HUES64 (cell line): ENCODE results near the gene ECM2.

ENCODE experiments used
- H3K27ac ChIP-seq: 2 replicates; pipeline ENCODE4 v1.7.0; 2013; ENCODE audit warnings: low read depth, low read length, inconsistent platforms
- H3K27me3 ChIP-seq: 2 replicates; pipeline ENCODE4 v1.6.1; 2013; ENCODE audit warnings: mild to moderate bottlenecking, low read length; ENCODE audit not compliant: insufficient read depth
- H3K36me3 ChIP-seq: 2 replicates; pipeline ENCODE4 v1.6.1; 2013; ENCODE audit warnings: mild to moderate bottlenecking, low read length; ENCODE audit not compliant: insufficient read depth
- H3K4me1 ChIP-seq: 2 replicates; pipeline ENCODE4 v1.6.1; 2013; ENCODE audit warnings: mild to moderate bottlenecking, low read length, moderate library complexity; ENCODE audit not compliant: insufficient read depth
- H3K4me3 ChIP-seq: 2 replicates; pipeline ENCODE4 v1.5.1; 2013; ENCODE audit warnings: mild to moderate bottlenecking, low read length, moderate library complexity
- H3K9ac ChIP-seq: 2 replicates; pipeline ENCODE4 v1.6.1; 2013; ENCODE audit warnings: mild to moderate bottlenecking, low read depth, low read length
- H3K9me3 ChIP-seq: 2 replicates; pipeline ENCODE4 v1.6.1; 2013; ENCODE audit warnings: low read depth, low read length; ENCODE audit not compliant: insufficient read depth
- WGBS: fragments of 150-250, 120-280 bp; methylation state at CpG from one replicate; pipeline ENCODE4 v1.1.7; 2013; ENCODE audit warnings: missing lambda C conversion rate; 5-methylcytosine and 5-hydroxymethylcytosine counted together

ECM2 gene

DNA sequence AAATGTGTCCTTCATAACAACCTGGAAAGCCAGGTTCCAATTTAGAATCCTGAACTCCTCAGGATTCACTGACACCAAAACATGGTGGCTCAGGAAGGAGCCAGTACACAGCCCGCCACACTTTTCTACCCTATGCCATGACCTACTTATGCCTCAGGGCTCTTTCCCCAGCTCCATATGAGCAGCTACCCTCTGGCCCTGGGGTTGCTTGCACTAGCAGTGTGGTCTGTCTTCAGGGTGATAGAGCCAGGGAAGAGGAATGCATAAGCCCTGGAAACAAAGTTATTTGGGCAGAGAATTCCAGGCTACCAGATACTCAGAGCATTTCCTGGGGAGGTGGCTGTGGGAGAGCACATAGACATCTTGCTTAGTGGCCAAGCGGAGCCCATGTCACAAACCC is 15.0 kb upstream of the ECM2 start:
- no peaks in the 10 kb centered on the region for H3K9me3 ChIP-seq
- H3K36me3 ChIP-seq, result no peaks in the 10 kb centered on the region
- WGBS, result 95% methylated on average over 2 of the region's 2 CpGs
- H3K9ac ChIP-seq, result no peak overlapping the region
- no peaks in the 10 kb centered on the region for H3K4me1 ChIP-seq
- no peaks in the 10 kb centered on the region for H3K27me3 ChIP-seq
- no peak overlapping the region for H3K27ac ChIP-seq
- no peak overlapping the region for H3K4me3 ChIP-seq

DNA sequence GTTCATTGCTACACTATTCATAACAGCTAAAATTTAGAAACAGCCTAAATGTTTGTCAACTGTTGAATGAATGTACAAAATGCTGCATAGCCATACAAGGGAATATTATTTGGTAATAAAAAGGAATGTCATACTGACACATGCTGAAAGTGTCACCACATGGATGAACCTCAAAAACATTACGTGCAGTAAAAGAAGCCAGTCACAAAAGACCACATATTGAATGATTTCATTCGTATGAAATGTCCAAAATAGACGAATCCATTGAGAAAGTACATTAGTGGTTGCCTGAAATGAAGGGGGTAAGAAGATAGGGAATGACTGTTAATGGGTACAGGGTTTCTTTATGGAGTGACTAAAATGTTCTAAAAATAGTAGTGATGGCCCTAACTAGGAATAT is 11.6 kb upstream of the ECM2 start:
- WGBS, result 92% methylated on average over 3 of the region's 3 CpGs

DNA sequence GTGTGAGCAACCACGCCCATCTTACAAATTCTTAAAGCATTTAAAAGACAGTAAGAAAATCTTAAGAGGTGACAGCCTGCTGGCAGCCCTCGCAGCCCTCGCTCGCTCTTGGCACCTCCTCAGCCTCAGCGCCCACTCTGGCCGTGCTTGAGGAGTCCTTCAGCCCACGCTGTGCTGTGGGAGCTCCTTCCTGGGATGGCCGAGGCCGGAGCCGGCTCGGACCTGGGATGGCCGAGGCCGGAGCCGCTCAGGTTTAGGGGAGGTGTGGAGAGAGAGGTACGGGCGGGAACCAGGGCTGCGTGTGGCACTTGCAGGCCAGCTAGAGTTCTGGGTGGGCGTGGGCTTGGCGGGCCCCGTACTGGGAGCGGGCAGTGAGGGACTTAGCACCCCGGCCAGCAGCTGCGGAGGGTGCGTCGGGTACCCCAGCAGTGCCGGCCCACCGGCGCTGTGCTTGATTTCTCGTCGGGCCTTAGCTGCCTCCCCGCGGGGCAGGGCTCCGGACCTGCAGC is 9.3 kb upstream of the ECM2 start:
- Histone ChIP-seq H3K36me3 (no peaks in the 10 kb centered on the region), H3K27me3 (no peaks in the 10 kb centered on the region), H3K9me3 (no peaks in the 10 kb centered on the region), H3K27ac (no peak overlapping the region), H3K4me3 (no peak overlapping the region), H3K4me1 (no peaks in the 10 kb centered on the region), H3K9ac (no peak overlapping the region)
- 96% methylated on average over 33 of the region's 33 CpGs for WGBS

More for the DNA sequence above, 11.6 kb upstream of the ECM2 start:
- no peak overlapping the region for H3K27ac ChIP-seq
- H3K4me3 ChIP-seq, result no peak overlapping the region
- no peaks in the 10 kb centered on the region for H3K36me3 ChIP-seq
- H3K9me3 ChIP-seq, result no peaks in the 10 kb centered on the region
- H3K27me3 ChIP-seq, result no peaks in the 10 kb centered on the region
- H3K9ac ChIP-seq, result no peak overlapping the region
- no peaks in the 10 kb centered on the region for H3K4me1 ChIP-seq

DNA sequence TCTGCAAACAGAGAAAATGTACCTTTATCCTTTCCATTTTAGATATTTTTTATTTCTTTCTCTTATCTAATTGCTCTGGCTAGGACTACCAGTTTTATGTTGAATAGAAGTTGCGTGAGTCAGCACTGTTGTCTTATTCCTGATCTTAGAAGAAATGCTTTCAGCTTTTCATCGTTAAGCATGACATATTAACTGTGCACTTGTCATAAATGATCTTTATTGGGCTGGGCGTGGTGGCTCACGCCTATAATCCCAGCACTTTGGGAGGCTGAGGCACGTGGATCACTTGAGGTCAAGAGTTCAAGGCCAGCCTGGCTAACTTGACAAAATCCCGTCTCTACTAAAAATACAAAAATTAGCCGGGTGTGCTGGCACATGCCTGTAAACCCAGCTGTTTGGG is 8.2 kb upstream of the ECM2 start:
- Histone ChIP-seq H3K36me3 (no peaks in the 10 kb centered on the region), H3K4me1 (no peaks in the 10 kb centered on the region), H3K4me3 (no peak overlapping the region), H3K27me3 (no peaks in the 10 kb centered on the region), H3K9ac (no peak overlapping the region), H3K9me3 (no peaks in the 10 kb centered on the region), H3K27ac (no peak overlapping the region)
- 95% methylated on average over 7 of the region's 7 CpGs for WGBS

DNA sequence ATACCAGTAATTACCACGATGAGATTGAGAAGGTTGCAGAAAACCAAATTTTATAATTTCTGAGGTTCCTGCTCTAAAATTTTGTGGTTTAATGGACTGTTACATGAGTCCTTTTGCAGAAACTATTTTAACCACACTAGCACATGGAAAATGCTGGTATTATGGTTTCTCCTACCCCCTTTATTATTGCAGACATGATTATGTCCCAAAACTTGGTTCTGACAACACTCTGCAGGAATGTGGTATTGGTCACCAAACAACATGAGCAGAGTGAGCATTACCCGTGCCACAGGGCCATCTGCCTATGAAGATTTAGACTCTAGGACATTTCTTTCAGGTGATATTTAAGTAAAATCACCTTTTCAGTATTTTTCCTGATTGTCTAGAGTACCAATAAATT is 2.8 kb upstream of the ECM2 start:
- no peaks in the 10 kb centered on the region for H3K27me3 ChIP-seq
- H3K9ac ChIP-seq, result no peak overlapping the region
- H3K4me3 ChIP-seq, result no peak overlapping the region
- H3K27ac ChIP-seq, result no peak overlapping the region
- no peaks in the 10 kb centered on the region for H3K36me3 ChIP-seq
- peaks cover 7% of the 10 kb centered on the region; the same call in 1 of the 2 replicates for H3K4me1 ChIP-seq
- H3K9me3 ChIP-seq, result no peaks in the 10 kb centered on the region
- 94% methylated on average over 2 of the region's 2 CpGs for WGBS

DNA sequence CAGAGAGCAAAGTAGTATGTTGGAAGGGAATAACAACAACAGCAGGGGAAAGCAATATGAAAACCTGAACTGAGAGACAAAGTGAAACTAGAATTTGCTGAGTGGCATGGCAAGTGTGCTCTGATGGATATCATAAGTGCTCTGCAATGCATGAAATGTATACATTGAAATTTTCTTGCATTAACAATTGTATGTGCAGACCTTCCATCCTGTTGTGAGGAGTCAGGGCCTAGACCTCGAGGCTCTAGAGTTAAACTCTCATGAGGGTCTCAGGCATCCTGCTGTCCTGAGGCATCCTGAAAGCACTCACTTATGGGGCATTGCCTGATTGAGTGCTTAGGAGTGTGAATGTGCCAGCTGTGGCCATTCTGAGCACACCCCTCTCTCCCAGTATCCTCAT is 1.1 kb downstream of the ECM2 start:
- no peaks in the 10 kb centered on the region for H3K9me3 ChIP-seq
- no peak overlapping the region for H3K27ac ChIP-seq
- H3K4me1 ChIP-seq, result peaks cover 7% of the 10 kb centered on the region; the same call in 1 of the 2 replicates
- no peaks in the 10 kb centered on the region for H3K27me3 ChIP-seq
- H3K9ac ChIP-seq, result no peak overlapping the region
- WGBS, result 59% methylated on average over 1 of the region's 1 CpG
- H3K36me3 ChIP-seq, result no peaks in the 10 kb centered on the region
- no peak overlapping the region for H3K4me3 ChIP-seq

DNA sequence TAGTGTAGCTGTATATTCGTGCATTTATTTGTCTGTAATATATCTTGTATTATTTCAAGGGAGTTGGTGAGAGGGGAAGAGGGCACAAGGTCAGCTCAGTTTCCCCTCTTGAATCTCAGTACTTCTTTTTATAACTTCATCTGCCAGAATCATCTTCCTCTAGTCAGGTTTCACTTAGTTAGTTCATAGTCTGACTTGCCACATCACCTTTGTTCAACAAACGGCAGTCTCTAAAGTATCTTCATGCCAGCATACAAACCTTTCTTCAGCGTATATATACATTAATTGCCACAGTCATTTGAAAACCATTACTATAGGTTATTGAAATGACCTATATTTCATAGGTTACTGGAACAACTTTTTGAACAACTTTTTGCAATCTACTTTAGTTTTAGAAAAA is 1.6 kb downstream of the ECM2 start:
- Histone ChIP-seq H3K4me1 (peaks cover 7% of the 10 kb centered on the region; the same call in 1 of the 2 replicates), H3K27me3 (no peaks in the 10 kb centered on the region), H3K9me3 (no peaks in the 10 kb centered on the region), H3K4me3 (no peak overlapping the region), H3K27ac (no peak overlapping the region), H3K36me3 (no peaks in the 10 kb centered on the region), H3K9ac (no peak overlapping the region)
- 91% methylated on average over 2 of the region's 3 CpGs for WGBS

DNA sequence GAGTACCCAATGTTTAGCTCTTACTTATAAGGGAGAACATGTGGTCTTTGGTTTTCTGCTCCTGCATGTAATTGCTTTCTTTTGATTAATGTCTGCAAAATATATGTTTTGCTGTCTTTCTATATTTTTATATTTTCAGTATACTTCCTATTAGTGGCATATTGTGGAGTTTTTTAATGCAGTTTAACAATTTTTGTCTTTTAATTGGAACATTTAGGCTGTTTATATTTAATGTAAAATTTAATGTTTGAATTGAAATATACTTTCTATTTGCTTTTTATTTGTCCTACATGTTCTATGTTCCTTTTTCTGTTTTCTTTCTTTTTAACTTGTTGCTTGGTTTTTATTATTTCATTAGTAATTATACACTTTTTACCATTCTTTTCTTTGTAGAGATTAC is 4.9 kb downstream of the ECM2 start:
- H3K27ac ChIP-seq, result no peak overlapping the region
- H3K9me3 ChIP-seq, result no peaks in the 10 kb centered on the region
- no peak overlapping the region for H3K4me3 ChIP-seq
- no peaks in the 10 kb centered on the region for H3K27me3 ChIP-seq
- H3K4me1 ChIP-seq, result peaks cover 3% of the 10 kb centered on the region; the same call in 1 of the 2 replicates
- H3K9ac ChIP-seq, result no peak overlapping the region
- no peaks in the 10 kb centered on the region for H3K36me3 ChIP-seq

DNA sequence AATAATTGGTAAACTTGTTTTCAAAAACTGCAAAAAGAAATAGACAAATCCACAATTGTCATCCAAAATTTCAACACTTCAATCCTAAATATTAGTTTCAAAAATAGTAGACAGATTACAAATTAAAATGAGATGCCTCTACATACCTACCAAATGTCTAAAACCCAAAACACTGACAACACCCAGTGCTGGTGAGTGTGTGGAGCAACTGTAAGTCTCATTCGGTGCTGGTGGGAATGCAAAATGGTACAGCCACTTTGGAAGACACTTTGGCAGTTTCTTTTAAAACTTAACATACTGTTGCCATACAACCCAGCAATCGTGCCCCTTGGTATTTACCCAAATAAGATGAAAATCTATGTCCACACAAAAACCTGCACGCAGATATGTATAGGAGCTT is 6.7 kb downstream of the ECM2 start:
- Histone ChIP-seq H3K9ac (no peak overlapping the region), H3K9me3 (no peaks in the 10 kb centered on the region), H3K27me3 (no peaks in the 10 kb centered on the region), H3K36me3 (no peaks in the 10 kb centered on the region), H3K4me1 (no peaks in the 10 kb centered on the region), H3K4me3 (no peak overlapping the region), H3K27ac (no peak overlapping the region)
- 87% methylated on average over 2 of the region's 3 CpGs for WGBS

DNA sequence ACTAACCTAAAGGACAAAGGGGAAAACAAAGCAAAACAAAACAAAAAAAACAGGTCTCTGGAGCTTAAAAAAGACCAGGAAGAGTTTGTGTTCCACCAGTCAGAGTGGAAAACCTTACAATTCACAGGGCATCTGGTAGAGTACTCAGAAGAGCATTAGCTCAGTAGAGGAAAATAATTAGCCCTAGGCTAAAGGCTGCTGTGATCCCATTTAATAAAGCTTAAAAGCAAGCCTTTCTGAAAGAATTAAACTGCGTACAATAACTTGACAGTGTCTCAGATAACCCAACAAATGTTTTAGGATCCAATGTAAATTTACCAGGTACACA is 7.3 kb downstream of the ECM2 start:
- no peak overlapping the region for H3K4me3 ChIP-seq
- 96% methylated on average over 1 of the region's 1 CpG for WGBS
- no peaks in the 10 kb centered on the region for H3K9me3 ChIP-seq
- H3K9ac ChIP-seq, result no peak overlapping the region
- H3K36me3 ChIP-seq, result no peaks in the 10 kb centered on the region
- H3K4me1 ChIP-seq, result no peaks in the 10 kb centered on the region
- no peaks in the 10 kb centered on the region for H3K27me3 ChIP-seq
- H3K27ac ChIP-seq, result no peak overlapping the region

DNA sequence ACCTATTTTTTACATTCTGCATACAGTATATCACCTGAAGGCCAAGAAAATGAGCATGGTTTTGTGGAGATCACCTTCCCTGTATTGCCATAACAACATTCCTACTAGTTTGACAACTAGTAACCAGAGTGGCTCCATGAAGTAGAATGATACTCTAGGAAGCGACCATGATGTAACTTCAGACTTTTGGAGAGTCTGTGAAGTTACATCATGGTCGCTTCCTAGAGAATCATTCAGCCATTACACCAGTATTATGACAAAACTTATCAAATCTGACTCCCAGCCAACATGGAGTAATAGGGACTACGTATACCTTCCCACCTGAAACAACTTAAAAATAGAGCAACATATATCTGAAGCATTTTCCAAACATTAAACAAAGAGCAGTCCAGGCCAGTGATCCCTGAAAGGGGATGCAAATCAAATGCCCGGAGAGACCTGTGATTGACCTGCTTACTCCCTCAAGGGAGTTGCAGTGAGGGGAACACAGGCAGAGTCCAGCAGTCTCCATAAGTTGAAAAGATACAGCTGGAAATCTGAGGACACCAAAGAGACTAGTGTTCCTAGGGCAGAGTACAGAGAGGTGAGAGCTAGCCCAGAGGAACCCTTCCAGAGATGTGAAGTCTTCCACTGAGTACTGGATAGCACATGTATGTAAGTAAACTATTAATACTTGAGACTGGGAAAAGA is 7.8 kb downstream of the ECM2 start:
- no peaks in the 10 kb centered on the region for H3K27me3 ChIP-seq
- H3K4me3 ChIP-seq, result no peak overlapping the region
- no peak overlapping the region for H3K9ac ChIP-seq
- WGBS, result 87% methylated on average over 4 of the region's 4 CpGs
- no peak overlapping the region for H3K27ac ChIP-seq
- H3K9me3 ChIP-seq, result no peaks in the 10 kb centered on the region
- no peaks in the 10 kb centered on the region for H3K4me1 ChIP-seq
- H3K36me3 ChIP-seq, result no peaks in the 10 kb centered on the region

DNA sequence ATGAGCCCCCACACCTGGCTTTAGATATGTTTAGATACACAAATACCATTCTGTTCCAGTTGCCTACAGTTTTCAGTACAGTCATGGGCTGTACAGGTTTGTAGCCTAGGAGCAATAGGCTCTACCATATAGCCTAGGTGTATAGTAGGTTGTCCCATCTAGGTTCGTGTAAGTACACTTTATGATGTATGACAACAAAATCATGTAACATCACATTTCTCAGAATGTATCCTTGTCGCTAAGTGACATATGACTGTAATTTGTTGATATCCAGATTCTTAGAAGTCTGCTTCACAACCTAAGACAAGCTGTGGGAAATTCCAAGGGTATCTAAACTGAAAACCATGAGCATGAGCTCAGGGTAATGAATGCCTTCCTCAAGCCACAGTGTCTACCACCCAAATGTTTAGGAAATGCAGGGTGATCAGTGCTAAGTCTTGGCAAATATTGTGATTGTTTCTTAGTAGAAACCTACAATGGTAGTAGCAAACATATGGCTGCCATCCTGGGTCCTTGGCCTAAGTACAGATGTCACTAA is 8.4 kb downstream of the ECM2 start:
- H3K9me3 ChIP-seq, result no peaks in the 10 kb centered on the region
- no peak overlapping the region for H3K4me3 ChIP-seq
- 100% methylated on average over 2 of the region's 2 CpGs for WGBS
- no peaks in the 10 kb centered on the region for H3K36me3 ChIP-seq
- H3K9ac ChIP-seq, result no peak overlapping the region
- H3K27ac ChIP-seq, result no peak overlapping the region
- H3K4me1 ChIP-seq, result no peaks in the 10 kb centered on the region
- H3K27me3 ChIP-seq, result no peaks in the 10 kb centered on the region
